ENCODE data around the gene KLRK1. TPM values are rescaled to one million over a fixed set of nuclear protein-coding genes. Genes with fewer than 3 reads are reported as not detected.
"Not testable (repeated sequence)": the region's sequence is repeated elsewhere in the genome, so short reads cannot be mapped to it uniquely, and the experiment has no call there.

The KLRK1 gene
- total RNA-seq, 2 experiments from 2014 or later = 0.29 to 0.33 TPM

GRCh38 chr12:10341892-10342509 is 47.8 kb downstream of the KLRK1 start:
- no peak overlapping the region for H3K4me3 Mint-ChIP-seq
- no peak overlapping the region for H3K27ac Mint-ChIP-seq
- H3K4me1 Mint-ChIP-seq (ENCODE audit: low read depth) = peaks cover 2% of the 10 kb centered on the region
- intact Hi-C loops (cut with micrococcal nuclease) = no loop called here
- H3K27me3 Mint-ChIP-seq = peaks cover 2% of the 10 kb centered on the region
- CTCF ChIA-PET = no interaction called here
- H3K9me3 Mint-ChIP-seq = no peaks in the 10 kb centered on the region
- POLR2A ChIA-PET = no interaction called here
- DNase-seq = no peak
- no peaks in the 10 kb centered on the region for H3K36me3 Mint-ChIP-seq

GRCh38 chr12:10340946-10341345 is 48.9 kb downstream of the KLRK1 start:
- POLR2A ChIA-PET; H3K4me1 Mint-ChIP-seq (ENCODE audit: low read depth); intact Hi-C loops (cut with micrococcal nuclease); H3K27ac Mint-ChIP-seq; H3K27me3 Mint-ChIP-seq; H3K4me3 Mint-ChIP-seq; H3K36me3 Mint-ChIP-seq; H3K9me3 Mint-ChIP-seq; DNase-seq; CTCF ChIA-PET: not testable (repeated sequence)

GRCh38 chr12:10339053-10339840 is 50.6 kb downstream of the KLRK1 start:
- Mint-ChIP-seq H3K4me1 (ENCODE audit: low read depth) (peaks cover 2% of the 10 kb centered on the region), H3K9me3 (no peaks in the 10 kb centered on the region), H3K27me3 (peaks cover 2% of the 10 kb centered on the region), H3K4me3 (no peak overlapping the region), H3K27ac (no peak overlapping the region), H3K36me3 (no peaks in the 10 kb centered on the region)
- intact Hi-C loops (cut with micrococcal nuclease) = no loop called here
- no peak for DNase-seq
- POLR2A ChIA-PET = no interaction called here
- CTCF ChIA-PET = no interaction called here

- H3K9me3 Mint-ChIP-seq; H3K27ac Mint-ChIP-seq; CTCF ChIA-PET; H3K27me3 Mint-ChIP-seq; intact Hi-C loops (cut with micrococcal nuclease); POLR2A ChIA-PET; H3K36me3 Mint-ChIP-seq; H3K4me1 Mint-ChIP-seq (ENCODE audit: low read depth); DNase-seq; H3K4me3 Mint-ChIP-seq: not testable (repeated sequence)
Observed at GRCh38 chr12:10338470-10338869, 51.4 kb downstream of the KLRK1 start.

- DNase-seq; H3K4me1 Mint-ChIP-seq (ENCODE audit: low read depth); H3K27ac Mint-ChIP-seq; H3K36me3 Mint-ChIP-seq; POLR2A ChIA-PET; H3K4me3 Mint-ChIP-seq; H3K27me3 Mint-ChIP-seq; intact Hi-C loops (cut with micrococcal nuclease); H3K9me3 Mint-ChIP-seq; CTCF ChIA-PET: not testable (repeated sequence)
Observed at GRCh38 chr12:10336196-10336595, 53.6 kb downstream of the KLRK1 start.

GRCh38 chr12:10331642-10332239 is 58.1 kb downstream of the KLRK1 start:
- peaks cover 9% of the 10 kb centered on the region for H3K27me3 Mint-ChIP-seq
- peaks cover 2% of the 10 kb centered on the region for H3K36me3 Mint-ChIP-seq
- ChIA-PET CTCF (interaction anchor here (1.7 to 2.3 kb wide), 2 partner anchors 96 to 231 kb away, joined by 7 to 8 read pairs; no protein-coding TSS in a partner anchor), POLR2A (no interaction called here)
- no peak overlapping the region for H3K4me3 Mint-ChIP-seq
- H3K27ac Mint-ChIP-seq = no peak overlapping the region
- H3K4me1 Mint-ChIP-seq (ENCODE audit: low read depth) = peaks cover 2% of the 10 kb centered on the region
- no peak for DNase-seq
- H3K9me3 Mint-ChIP-seq = peaks cover 10% of the 10 kb centered on the region
- intact Hi-C loops (cut with micrococcal nuclease) = loop anchor here (1.0 to 2.0 kb wide), 4 partner anchors 33 to 231 kb away; no protein-coding TSS in a partner anchor

GRCh38 chr12:10328691-10329090 is 61.1 kb downstream of the KLRK1 start:
- intact Hi-C loops (cut with micrococcal nuclease); H3K4me3 Mint-ChIP-seq; H3K4me1 Mint-ChIP-seq (ENCODE audit: low read depth); H3K27ac Mint-ChIP-seq; H3K36me3 Mint-ChIP-seq; DNase-seq; CTCF ChIA-PET; POLR2A ChIA-PET: not testable (repeated sequence)
- Mint-ChIP-seq H3K27me3 (peaks cover 21% of the 10 kb centered on the region), H3K9me3 (peaks cover 10% of the 10 kb centered on the region)

Other genes with a start within 250 kb of the KLRK1 start
- gene OLR1, start 217.9 kb downstream of the KLRK1 start, total RNA-seq = not detected
- gene TMEM52B, start 211.0 kb downstream of the KLRK1 start, total RNA-seq = not detected
- 1 to 10 TPM; 7.2 to 8.9 TPM for gene GABARAPL1, start 177.2 kb downstream of the KLRK1 start, total RNA-seq
- gene KLRD1, start 82.2 kb downstream of the KLRK1 start, total RNA-seq = under 1 TPM; 0.22 to 0.26 TPM
- not detected for gene KLRC4, start 19.7 kb upstream of the KLRK1 start, total RNA-seq
- not detected for gene KLRC3, start 30.6 kb upstream of the KLRK1 start, total RNA-seq
- not detected for gene KLRC2, start 46.0 kb upstream of the KLRK1 start, total RNA-seq
- not detected for gene KLRC1, start 63.3 kb upstream of the KLRK1 start, total RNA-seq
- 1 to 10 TPM; 2.1 to 2.3 TPM for gene EIF2S3B, start 115.8 kb upstream of the KLRK1 start, total RNA-seq
- gene MAGOHB, start 223.6 kb upstream of the KLRK1 start, total RNA-seq = 10 to 100 TPM; 66.2 to 69.1 TPM